Effector CD4-positive, alpha-beta T cell (primary cell): ENCODE measurements around the gene KIAA1586.
"Not testable (repeated sequence)": the region's sequence is repeated elsewhere in the genome, so short reads cannot be mapped to it uniquely, and the experiment has no call there.

ENCODE experiments used
- DNase-seq: peaks from one replicate; pipeline ENCODE4 v3.0.0-alpha.2; 2020
- total RNA-seq: gene quantifications from one replicate; lab custom pipeline; 2026; lab: John Stamatoyannopoulos, UW

The KIAA1586 gene, protein sequence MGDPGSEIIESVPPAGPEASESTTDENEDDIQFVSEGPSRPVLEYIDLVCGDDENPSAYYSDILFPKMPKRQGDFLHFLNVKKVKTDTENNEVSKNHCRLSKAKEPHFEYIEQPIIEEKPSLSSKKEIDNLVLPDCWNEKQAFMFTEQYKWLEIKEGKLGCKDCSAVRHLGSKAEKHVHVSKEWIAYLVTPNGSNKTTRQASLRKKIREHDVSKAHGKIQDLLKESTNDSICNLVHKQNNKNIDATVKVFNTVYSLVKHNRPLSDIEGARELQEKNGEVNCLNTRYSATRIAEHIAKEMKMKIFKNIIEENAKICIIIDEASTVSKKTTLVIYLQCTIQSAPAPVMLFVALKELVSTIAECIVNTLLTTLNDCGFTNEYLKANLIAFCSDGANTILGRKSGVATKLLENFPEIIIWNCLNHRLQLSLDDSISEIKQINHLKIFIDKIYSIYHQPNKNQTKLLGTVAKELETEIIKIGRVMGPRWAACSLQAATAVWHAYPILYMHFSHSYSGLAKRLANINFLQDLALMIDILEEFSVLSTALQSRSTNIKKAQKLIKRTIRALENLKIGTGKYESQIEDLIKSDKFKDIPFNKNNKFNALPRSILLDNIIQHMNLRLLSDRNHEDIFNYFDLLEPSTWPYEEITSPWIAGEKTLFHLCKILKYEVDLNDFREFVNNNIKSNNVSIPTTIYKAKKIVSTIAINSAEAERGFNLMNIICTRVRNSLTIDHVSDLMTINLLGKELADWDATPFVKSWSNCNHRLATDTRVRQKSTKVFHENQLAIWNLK
- total RNA-seq: 16.7 reads per million, percentile 43 among the genes with 10 or more reads in this experiment

GRCh38 chr6:57046332-57047256 lies at the start of gene KIAA1586:
TSS of gene KIAA1586 (plus strand) at chr6:57046693. CDS start at chr6:57046756, 63 bp downstream.
- DNase-seq: peak; percentile 68

DNA sequence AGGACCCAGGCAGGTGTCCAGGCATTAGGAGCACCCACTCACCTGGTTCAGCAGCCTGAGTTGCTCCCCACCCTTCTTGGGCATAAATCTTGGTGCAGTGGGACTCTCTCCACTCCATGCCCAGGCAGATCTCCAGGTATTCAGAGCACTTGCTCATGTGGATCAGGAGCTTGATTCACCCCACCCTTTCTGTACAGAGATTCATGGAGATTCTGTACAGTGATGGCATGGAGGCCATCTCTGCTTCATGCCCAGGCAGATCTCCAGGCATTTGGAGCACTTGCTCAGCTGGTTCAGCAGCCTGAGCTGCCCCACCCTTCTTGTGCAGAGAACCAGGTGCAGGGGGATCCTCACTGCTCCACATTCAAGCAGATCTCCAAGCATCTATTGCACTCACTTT lies 47.4 kb upstream of the KIAA1586 start:
- DNase-seq: no peak

DNA sequence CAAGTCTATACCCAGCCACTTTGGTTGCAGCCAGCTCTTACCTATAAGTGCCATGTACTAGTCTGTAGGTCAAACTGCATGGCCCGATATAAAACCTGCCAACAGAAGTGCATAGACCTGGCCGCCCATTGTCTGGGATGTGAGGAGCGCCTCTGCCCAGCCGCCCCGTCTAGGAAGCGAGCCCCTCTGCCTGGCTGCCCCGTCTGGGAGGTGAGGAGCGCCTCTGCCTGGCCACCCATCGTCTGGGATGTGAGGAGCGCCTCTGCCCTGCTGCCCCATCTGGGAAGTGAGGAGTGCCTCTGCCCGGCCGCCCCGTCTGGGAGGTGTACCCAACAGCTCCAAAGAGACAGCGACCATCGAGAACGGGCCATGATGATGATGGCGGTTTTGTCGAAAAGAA lies 46.7 kb upstream of the KIAA1586 start:
- not testable (repeated sequence) for DNase-seq

- no peak for DNase-seq
Measured at GRCh38 chr6:57002197-57002596, 44.3 kb upstream of the KIAA1586 start.

DNA sequence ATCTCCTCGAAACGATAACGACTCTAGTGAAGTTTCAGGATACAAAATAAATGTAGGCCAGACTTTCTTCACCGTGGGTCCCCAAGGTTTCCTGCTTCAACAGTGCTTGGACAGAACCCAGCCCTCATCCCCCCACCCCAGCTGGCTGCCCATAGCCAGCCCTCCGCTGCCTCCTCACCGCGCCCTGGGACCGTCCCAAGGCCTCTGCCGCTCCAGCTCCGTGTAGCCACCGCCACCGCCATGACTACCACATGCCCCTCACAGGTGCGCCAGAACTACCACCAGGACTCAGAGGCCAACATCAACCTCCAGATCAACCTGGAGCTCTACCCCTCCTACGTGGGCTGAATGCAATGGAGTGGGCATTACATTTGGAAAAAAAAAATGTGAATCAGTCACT lies 42.2 kb upstream of the KIAA1586 start:
- DNase-seq: no peak

DNA sequence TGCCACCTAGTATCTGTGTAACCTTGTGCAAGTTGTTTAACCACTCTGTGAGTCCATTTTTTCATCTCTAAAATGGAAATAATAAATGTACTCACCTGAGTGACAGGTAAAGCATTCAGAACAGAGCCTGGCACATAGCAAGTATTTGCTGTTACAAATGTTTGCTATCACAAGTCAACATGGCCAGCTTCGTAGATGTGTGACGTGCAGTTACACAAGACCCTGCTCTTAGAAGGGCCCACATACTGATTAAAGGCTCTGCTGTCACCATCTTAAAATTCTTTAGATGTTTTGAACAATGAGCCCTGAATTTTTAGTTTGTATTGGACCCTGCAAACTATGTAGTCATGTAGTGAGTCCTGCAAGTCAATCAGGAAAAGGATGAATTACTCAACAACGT lies 40.4 kb upstream of the KIAA1586 start:
- DNase-seq: no peak

GRCh38 chr6:57008069-57008468 lies 38.4 kb upstream of the KIAA1586 start:
- not testable (repeated sequence) for DNase-seq

DNA sequence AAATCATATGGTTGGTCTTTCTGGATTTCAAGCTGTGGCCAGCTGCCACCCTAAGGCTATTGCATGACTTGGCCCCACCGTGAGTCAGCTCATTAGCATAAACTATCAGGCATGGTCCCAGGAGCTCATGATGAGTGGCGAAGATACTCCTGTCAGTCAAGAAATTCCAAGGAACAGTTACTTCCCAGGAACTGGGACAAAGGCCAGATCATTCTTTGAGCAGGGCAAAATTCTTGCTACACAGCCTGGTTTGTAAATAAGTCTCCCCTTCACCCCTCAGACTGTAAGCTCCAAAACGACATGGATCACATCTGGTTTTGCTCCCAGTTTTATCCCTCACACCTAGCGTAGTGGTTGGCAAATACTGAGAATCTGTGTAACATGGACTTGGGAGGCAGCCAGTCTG lies 33.0 kb upstream of the KIAA1586 start:
- DNase-seq: no peak

- no peak for DNase-seq
Measured at GRCh38 chr6:57017069-57017468, 29.4 kb upstream of the KIAA1586 start.

GRCh38 chr6:57017841-57018240 lies 28.7 kb upstream of the KIAA1586 start:
- DNase-seq: no peak

GRCh38 chr6:57019434-57019833 lies 27.1 kb upstream of the KIAA1586 start:
- no peak for DNase-seq

GRCh38 chr6:57021086-57021720 lies 25.3 kb upstream of the KIAA1586 start:
- DNase-seq: no peak

- no peak for DNase-seq
Measured at GRCh38 chr6:57024321-57024720, 22.2 kb upstream of the KIAA1586 start.

DNA sequence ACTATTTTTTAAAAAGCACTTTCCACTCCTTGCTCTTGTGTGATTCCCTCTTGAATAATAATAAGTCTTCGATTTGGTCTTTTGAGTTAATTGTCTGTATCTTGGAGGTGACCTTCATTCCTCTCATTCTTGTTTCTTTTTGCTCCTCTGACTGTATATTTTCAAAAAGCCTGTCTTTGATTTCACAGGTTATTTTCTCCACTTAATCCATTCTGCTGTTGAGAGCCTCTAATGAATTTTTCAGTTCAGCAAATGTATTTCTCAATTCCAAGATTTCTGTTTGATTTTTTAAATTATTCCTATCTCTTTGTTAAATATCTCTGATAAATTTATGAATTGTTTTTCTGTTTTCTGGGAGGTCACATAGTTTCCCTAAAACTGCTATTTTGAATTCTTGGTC lies 21.7 kb upstream of the KIAA1586 start:
- DNase-seq: no peak

- DNase-seq: no peak
Measured at GRCh38 chr6:57026001-57026400, 20.5 kb upstream of the KIAA1586 start.

- DNase-seq: no peak
Measured at GRCh38 chr6:57027301-57027700, 19.2 kb upstream of the KIAA1586 start.

DNA sequence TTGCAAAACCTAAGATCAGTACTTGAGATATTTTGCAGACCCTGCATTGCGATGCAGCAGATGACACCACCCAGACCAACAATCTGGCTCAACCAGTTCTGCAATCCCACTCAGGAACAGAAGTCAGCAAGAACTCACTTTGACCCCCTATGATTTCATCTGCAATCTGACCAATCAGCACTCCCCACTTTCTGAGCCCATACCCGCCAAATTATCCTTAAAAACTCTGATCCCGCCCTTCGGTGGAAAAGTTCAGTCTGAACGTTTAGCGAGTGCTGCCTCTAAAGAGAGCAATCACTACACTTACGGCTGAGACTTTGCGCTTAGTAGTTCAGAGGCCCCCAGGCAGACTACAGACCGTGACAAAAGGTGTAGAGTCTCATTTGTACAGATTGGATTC lies 17.3 kb upstream of the KIAA1586 start:
- DNase-seq: no peak

DNA sequence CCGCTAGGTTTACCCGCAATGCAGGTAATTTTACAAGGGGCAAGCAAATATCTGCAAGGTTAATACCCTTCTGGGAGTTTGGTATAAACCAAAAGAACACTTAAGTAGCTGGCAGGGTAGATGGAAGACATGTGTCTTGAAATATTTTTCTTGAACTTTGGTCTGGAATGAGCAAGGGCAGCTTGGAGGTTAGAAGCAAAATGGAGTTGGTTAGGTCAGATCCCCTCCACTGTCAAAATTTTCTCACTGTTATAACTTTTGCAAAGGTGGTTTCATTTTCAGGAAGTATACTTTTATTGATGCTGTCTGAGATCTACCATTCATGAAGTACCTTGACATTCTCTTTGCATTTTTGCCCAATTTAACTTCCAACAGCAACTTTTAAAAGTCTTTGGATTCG lies 13.3 kb upstream of the KIAA1586 start:
- no peak for DNase-seq

DNA sequence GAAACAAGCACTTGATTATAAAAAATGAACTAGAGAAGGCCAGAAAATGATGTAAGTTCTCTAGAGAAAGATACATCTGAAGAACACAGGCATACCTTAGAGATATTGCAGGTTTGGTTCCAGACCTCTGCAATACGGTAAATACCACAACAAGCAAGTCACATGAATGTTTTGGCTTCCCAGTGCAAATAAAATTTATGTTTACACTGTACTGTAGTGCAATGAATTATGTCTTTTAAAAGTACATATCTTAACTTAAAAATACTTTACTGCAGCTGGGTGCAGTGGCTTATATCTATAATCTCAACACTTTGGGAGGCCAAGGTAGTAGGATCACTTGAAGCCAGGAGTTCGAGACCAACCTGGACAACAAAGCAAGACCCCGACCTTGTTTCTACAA lies 10.9 kb upstream of the KIAA1586 start:
- DNase-seq: no peak

- no peak for DNase-seq
Measured at GRCh38 chr6:57038906-57039305, 7.6 kb upstream of the KIAA1586 start.

- DNase-seq: no peak
Measured at GRCh38 chr6:57040011-57040410, 6.5 kb upstream of the KIAA1586 start.

DNA sequence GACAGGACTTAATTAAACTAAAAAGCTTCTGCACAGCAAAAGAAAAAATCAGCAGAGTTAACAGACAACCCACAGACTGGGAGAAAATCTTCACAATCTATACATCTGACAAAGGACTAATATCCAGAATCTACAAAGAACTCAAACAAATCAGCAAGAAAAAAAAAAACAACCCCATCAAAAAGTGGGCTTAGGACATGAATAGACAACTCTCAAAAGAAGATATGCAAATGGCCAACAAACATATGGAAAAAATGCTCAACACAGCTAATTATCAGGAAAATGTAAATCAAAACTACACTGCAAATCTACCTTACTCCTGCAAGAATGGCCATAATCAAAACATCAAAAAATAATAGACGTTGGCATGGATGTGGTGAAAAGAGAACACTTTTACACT lies 2.4 kb upstream of the KIAA1586 start:
- not testable (repeated sequence) for DNase-seq
